HEK293 (cell line): ENCODE results near the gene ELP6.

Experiments
- CTCF ChIA-PET: fragments of 350-600 bp; formaldehyde crosslinking; extraction: SDS; loops from one replicate; lab custom pipeline; 2021; ENCODE audit warnings: antibody characterized with exemption; lab: Yijun Ruan, JAX
- POLR2A ChIA-PET: fragments of 300-600 bp; formaldehyde crosslinking; extraction: SDS; loops from one replicate; lab custom pipeline; 2020; ENCODE audit warnings: antibody characterized with exemption, inconsistent platforms; lab: Yijun Ruan, JAX
- H3K27ac ChIP-seq: fragments of 200-500 bp; sonication (Bioruptor generic); 2 replicates; pipeline ENCODE4 v1.5.1; 2014; ENCODE audit warnings: low read depth, low read length, control low read depth, inconsistent platforms; ENCODE audit errors: extremely low read depth
- H3K36me3 ChIP-seq, 2 experiments: fragments of 200-500 bp in 1 of 2; sonication (Bioruptor generic) in 1 of 2; 1 replicate in 1 of 2; 2 replicates in 1 of 2; pipeline ENCODE4 v1.5.1; 2014 to 2017; ENCODE audit warnings: inconsistent platforms in 2 of 2, low read length in 2 of 2; ENCODE audit not compliant: control insufficient read depth in 2 of 2, insufficient read depth in 1 of 2
- H3K4me1 ChIP-seq: fragments of 200-500 bp; sonication (Bioruptor generic); 2 replicates; pipeline ENCODE4 v1.5.1; 2014; ENCODE audit warnings: mild to moderate bottlenecking, low read length, inconsistent platforms; ENCODE audit not compliant: control insufficient read depth, insufficient read depth
- H3K4me3 ChIP-seq: 2 replicates; pipeline ENCODE4 v1.5.1; 2011; ENCODE audit warnings: low read depth, mild to moderate bottlenecking, control low read depth, low read length, moderate library complexity
- H3K9me3 ChIP-seq: fragments of 200-500 bp; sonication (Bioruptor generic); 2 replicates; pipeline ENCODE4 v1.5.1; 2014; ENCODE audit warnings: low read depth, low read length, inconsistent platforms; ENCODE audit not compliant: control insufficient read depth, insufficient read depth
- KLF7 ChIP-seq: fragments of 450-650 bp; formaldehyde crosslinking; IDR thresholded peaks from 2 replicates; pipeline ENCODE4 v1.5.1; 2016; ENCODE audit warnings: missing biosample characterization, missing genetic modification characterization, borderline replicate concordance
- MEIS1 ChIP-seq: sonication (generic); formaldehyde crosslinking; IDR thresholded peaks from 2 replicates; pipeline ENCODE4 v1.8.1; 2022; ENCODE audit warnings: missing genetic modification reagents, mild to moderate bottlenecking, borderline replicate concordance
- PRDM10 ChIP-seq: fragments of 450-650 bp; formaldehyde crosslinking; IDR thresholded peaks from 2 replicates; pipeline ENCODE4 v1.5.1; 2016; ENCODE audit warnings: missing biosample characterization, missing genetic modification characterization
- REPIN1 ChIP-seq: fragments of 450-650 bp; formaldehyde crosslinking; IDR thresholded peaks from 2 replicates; pipeline ENCODE4 v1.5.1; 2017; ENCODE audit warnings: missing biosample characterization, missing genetic modification characterization, low read depth
- ZEB2 ChIP-seq: fragments of 450-650 bp; formaldehyde crosslinking; IDR thresholded peaks from 2 replicates; pipeline ENCODE4 v1.5.1; 2016; ENCODE audit warnings: missing biosample characterization, missing genetic modification characterization
- ZFP41 ChIP-seq: fragments of 450-650 bp; formaldehyde crosslinking; IDR thresholded peaks from 2 replicates; pipeline ENCODE4 v1.5.1; 2016; ENCODE audit warnings: missing biosample characterization, missing genetic modification characterization, borderline replicate concordance
- ZNF121 ChIP-seq: fragments of 450-650 bp; formaldehyde crosslinking; IDR thresholded peaks from 2 replicates; pipeline ENCODE4 v1.5.1; 2016; ENCODE audit warnings: missing biosample characterization, missing genetic modification characterization
- ZNF138 ChIP-seq: fragments of 450-650 bp; formaldehyde crosslinking; IDR thresholded peaks from 2 replicates; pipeline ENCODE4 v1.5.1; 2016; ENCODE audit warnings: missing biosample characterization, missing genetic modification characterization, borderline replicate concordance
- ZNF223 ChIP-seq: fragments of 450-650 bp; formaldehyde crosslinking; IDR thresholded peaks from 2 replicates; pipeline ENCODE4 v1.5.1; 2016; ENCODE audit warnings: missing biosample characterization, missing genetic modification characterization
- ZNF280D ChIP-seq: fragments of 450-650 bp; formaldehyde crosslinking; IDR thresholded peaks from 2 replicates; pipeline ENCODE4 v1.5.1; 2016; ENCODE audit warnings: missing biosample characterization, missing genetic modification characterization
- ZNF341 ChIP-seq: fragments of 450-650 bp; formaldehyde crosslinking; IDR thresholded peaks from 2 replicates; pipeline ENCODE4; 2016; ENCODE audit warnings: low read depth, missing biosample characterization, missing genetic modification characterization
- ZNF354C ChIP-seq: fragments of 450-650 bp; formaldehyde crosslinking; IDR thresholded peaks from 2 replicates; pipeline ENCODE4 v1.5.1; 2016; ENCODE audit warnings: missing biosample characterization, missing genetic modification characterization, low read depth, borderline replicate concordance
- ZNF404 ChIP-seq: fragments of 450-650 bp; formaldehyde crosslinking; IDR thresholded peaks from 2 replicates; pipeline ENCODE4 v1.5.1; 2017; ENCODE audit warnings: missing biosample characterization, missing genetic modification characterization
- ZNF518A ChIP-seq: fragments of 450-650 bp; formaldehyde crosslinking; conservative IDR thresholded peaks from 2 replicates; pipeline ENCODE4 v1.5.1; 2016; ENCODE audit warnings: low read depth, missing biosample characterization, missing genetic modification characterization
- ZNF664 ChIP-seq: fragments of 450-650 bp; formaldehyde crosslinking; IDR thresholded peaks from 2 replicates; pipeline ENCODE4 v1.5.1; 2016; ENCODE audit warnings: missing biosample characterization, missing genetic modification characterization
- ZNF677 ChIP-seq: fragments of 450-650 bp; IDR thresholded peaks from 2 replicates; pipeline ENCODE4 v1.5.0; 2018; ENCODE audit warnings: missing biosample characterization, mild to moderate bottlenecking, missing genetic modification characterization, moderate library complexity
- ZNF76 ChIP-seq: fragments of 450-650 bp; formaldehyde crosslinking; IDR thresholded peaks from 2 replicates; pipeline ENCODE4; 2016; ENCODE audit warnings: low read depth, missing biosample characterization, missing genetic modification characterization, borderline replicate concordance

The ELP6 gene

GRCh38 chr3:47520756-47521155 is 7.2 kb upstream of the ELP6 start:
- ChIA-PET POLR2A (no interaction called here), CTCF (interaction anchor here (0.5 to 2.8 kb wide), 9 partner anchors 25 to 640 kb away, joined by 3 to 27 read pairs (median 3); no protein-coding TSS in a partner anchor)
- no peak overlapping the region for H3K4me3 ChIP-seq
- H3K27ac ChIP-seq = no peak overlapping the region
- H3K9me3 ChIP-seq = no peaks in the 10 kb centered on the region
- TF ChIP-seq PRDM10 (tag by site-specific recombination) (0 out of 2 replicates have a peak, but pooled peaks have one; percentile 1), ZNF138 (tag by site-specific recombination) (no peak), ZNF76 (tag by site-specific recombination) (no peak), ZEB2 (tag by site-specific recombination) (no peak), ZNF677 (tag by site-specific recombination) (no peak), ZNF404 (no peak), MEIS1 (no peak)
- no peaks in the 10 kb centered on the region for H3K36me3 ChIP-seq
- no peaks in the 10 kb centered on the region for H3K4me1 ChIP-seq

GRCh38 chr3:47517937-47518336 is 4.4 kb upstream of the ELP6 start:
- POLR2A ChIA-PET = interaction anchor here (0.6 kb wide), 1 partner anchor 642 kb away, joined by 3 read pairs; no protein-coding TSS in a partner anchor
- H3K27ac ChIP-seq = no peak overlapping the region
- H3K9me3 ChIP-seq = no peaks in the 10 kb centered on the region
- H3K4me3 ChIP-seq = no peak overlapping the region
- TF ChIP-seq ZNF664 (tag by site-specific recombination) (no peak), ZNF354C (tag by site-specific recombination) (no peak), ZNF280D (tag by site-specific recombination) (no peak), ZFP41 (tag by site-specific recombination) (no peak), ZNF121 (tag by site-specific recombination) (no peak), ZNF341 (tag by site-specific recombination) (no peak), KLF7 (no peak), ZNF518A (tag by site-specific recombination) (no peak), REPIN1 (no peak), ZNF223 (no peak)
- H3K4me1 ChIP-seq = no peaks in the 10 kb centered on the region
- no peaks in the 10 kb centered on the region for H3K36me3 ChIP-seq
- CTCF ChIA-PET = interaction anchor here (0.6 kb wide), 1 partner anchor 640 kb away, joined by 3 read pairs; no protein-coding TSS in a partner anchor
